GM12878 (cell line): ENCODE measurements around the gene GPR18. TPM values are rescaled to one million over a fixed set of nuclear protein-coding genes. Genes with fewer than 3 reads are reported as not detected.

Experiments used
- ATAC-seq: fragments of 200-7000 bp; cut with Tn5 transposase; 3 replicates; pipeline ENCODE4 v1.9.1; 2020; ENCODE audit warnings: mild to moderate bottlenecking, moderate library complexity
- BruUV-seq: library from RNA; stranded (reverse); fragments of 400-500 nt; replicated peaks from 2 replicates; lab custom pipeline; 2021; lab: Mats Ljungman, UMichigan
- CTCF ChIA-PET: fragments of 300-600 bp; sonication (Branson Sonifier 250); formaldehyde crosslinking; extraction: SDS; loops from one replicate; lab custom pipeline; 2021; ENCODE audit warnings: inconsistent platforms; lab: Yijun Ruan, JAX
- POLR2A ChIA-PET: fragments of 350-600 bp; formaldehyde crosslinking; extraction: SDS; loops from one replicate; lab custom pipeline; 2021; ENCODE audit warnings: inconsistent platforms; lab: Charles Lee
- RAD21 ChIA-PET: fragments of 300-600 bp; sonication (Branson Sonifier 250); formaldehyde crosslinking; loops from one replicate; lab custom pipeline; 2023; ENCODE audit warnings: antibody characterized with exemption; ENCODE audit not compliant: unreplicated experiment; lab: Charles Lee
- SMC1A ChIA-PET: fragments of 300-600 bp; sonication (Branson Sonifier 250); formaldehyde crosslinking; loops from one replicate; lab custom pipeline; 2023; ENCODE audit not compliant: unreplicated experiment, uncharacterized antibody; lab: Charles Lee
- DNase-seq: peaks from one replicate; pipeline ENCODE4 v3.0.0-alpha.2; 2011; ENCODE audit warnings: low read depth, low spot score
- FAIRE-seq: peaks from 3 replicates; lab custom pipeline; 2011; peaks lifted over from hg19 to GRCh38; lab: Jason Lieb, UNC
- H2AFZ ChIP-seq: 2 replicates; pipeline ENCODE4 v1.6.0; 2011; ENCODE audit warnings: low read depth, low read length, control low read depth; ENCODE audit not compliant: control insufficient read depth
- H3K27ac ChIP-seq: 2 replicates; pipeline ENCODE4 v1.5.1; 2011; ENCODE audit warnings: control low read depth; ENCODE audit not compliant: control insufficient read depth, insufficient read depth
- H3K27me3 ChIP-seq, 2 experiments: replicated peaks in 1 of 2; 2 replicates each; pipeline versions ENCODE4 v1.6.0 to v1.6.1; 2011; ENCODE audit warnings: low read length in 1 of 2; ENCODE audit not compliant: control insufficient read depth in 2 of 2, insufficient read depth in 2 of 2
- H3K36me3 ChIP-seq, 2 experiments: 2 replicates each; pipeline ENCODE4 v1.5.1; 2011; ENCODE audit warnings: low read length in 1 of 2; ENCODE audit not compliant: control insufficient read depth in 2 of 2, insufficient read depth in 2 of 2
- H3K4me1 ChIP-seq: 2 replicates; pipeline ENCODE4 v1.6.1; 2011; ENCODE audit warnings: mild to moderate bottlenecking, low read length, moderate library complexity, mixed read lengths; ENCODE audit not compliant: control insufficient read depth, insufficient read depth
- H3K4me2 ChIP-seq: 2 replicates; pipeline ENCODE4 v1.6.0; 2011; ENCODE audit warnings: control low read depth; ENCODE audit not compliant: control insufficient read depth, insufficient read depth
- H3K4me3 ChIP-seq: fragments of 200-600 bp; sonication (generic); 2 replicates; pipeline ENCODE4 v1.5.1; 2016
- H3K79me2 ChIP-seq: 2 replicates; pipeline ENCODE4 v1.6.0; 2011; ENCODE audit warnings: low read length; ENCODE audit not compliant: control insufficient read depth, insufficient read depth
- H3K9ac ChIP-seq: 2 replicates; pipeline ENCODE4 v1.8.0; 2011; ENCODE audit warnings: low read length, control low read depth, mixed read lengths; ENCODE audit not compliant: control insufficient read depth, insufficient read depth
- H3K9me3 ChIP-seq: replicated peaks from 3 replicates; pipeline ENCODE4 v1.5.1; 2011; ENCODE audit warnings: mild to moderate bottlenecking, low read length; ENCODE audit not compliant: control insufficient read depth, insufficient read depth
- H4K20me1 ChIP-seq: 2 replicates; pipeline ENCODE4 v1.6.0; 2011; ENCODE audit not compliant: control insufficient read depth, insufficient read depth
- BCL11A ChIP-seq: IDR thresholded peaks from 2 replicates; pipeline ENCODE4 v1.6.1; 2011; ENCODE audit warnings: low read depth, low read length
- BHLHE40 ChIP-seq, 2 experiments: fragments of 450-650 bp in 1 of 2; IDR thresholded peaks; 2 replicates each; pipeline ENCODE4 v1.6.1; 2011 to 2017; ENCODE audit warnings: low read depth in 2 of 2, borderline replicate concordance in 1 of 2, improper control_type of control experiment in 1 of 2, low read length in 1 of 2, mild to moderate bottlenecking in 1 of 2
- CBFB ChIP-seq: IDR thresholded peaks from 2 replicates; pipeline ENCODE4 v1.6.1; 2016; ENCODE audit warnings: antibody characterized with exemption, low read depth
- CEBPB ChIP-seq, 2 experiments: fragments of 150-350 bp in 1 of 2; IDR thresholded peaks; 2 replicates each; pipeline ENCODE4 v1.6.1; 2012 to 2014; ENCODE audit warnings: low read depth in 2 of 2, low read length in 2 of 2, borderline replicate concordance in 1 of 2, inconsistent platforms in 1 of 2
- CHD4 ChIP-seq: fragments of 200-600 bp; sonication (generic); IDR thresholded peaks from 2 replicates; pipeline ENCODE4 v1.6.1; 2016; ENCODE audit warnings: mild to moderate bottlenecking
- CREB1 ChIP-seq: IDR thresholded peaks from 2 replicates; pipeline ENCODE4 v1.6.1; 2012; ENCODE audit warnings: low read depth, mild to moderate bottlenecking, inconsistent platforms
- CREM ChIP-seq: IDR thresholded peaks from 2 replicates; pipeline ENCODE4 v1.6.1; 2014; ENCODE audit warnings: antibody characterized with exemption, low read depth
- EGR1 ChIP-seq, 2 experiments: IDR thresholded peaks; 1 replicate in 1 of 2; 2 replicates in 1 of 2; pipeline ENCODE4 v1.6.1; 2011 to 2012; ENCODE audit warnings: low read depth in 2 of 2, low read length in 2 of 2, borderline replicate concordance in 1 of 2, mild to moderate bottlenecking in 1 of 2, moderate library complexity in 1 of 2
- ETV6 ChIP-seq, 2 experiments: fragments of 450-650 bp in 1 of 2; IDR thresholded peaks in 1 of 2; conservative IDR thresholded peaks in 1 of 2; 2 replicates each; pipeline ENCODE4 v1.6.1; 2014; ENCODE audit warnings: antibody characterized with exemption in 1 of 2, borderline replicate concordance in 1 of 2, low read depth in 1 of 2, mild to moderate bottlenecking in 1 of 2, moderate library complexity in 1 of 2
- MEF2A ChIP-seq: IDR thresholded peaks from 2 replicates; pipeline ENCODE4 v1.6.1; 2011; ENCODE audit warnings: low read depth, mild to moderate bottlenecking, low read length, moderate library complexity; ENCODE audit not compliant: insufficient read depth
- MLLT1 ChIP-seq: fragments of 450-650 bp; IDR thresholded peaks from 2 replicates; pipeline ENCODE4 v1.6.1; 2016; ENCODE audit warnings: mild to moderate bottlenecking
- MTA3 ChIP-seq: IDR thresholded peaks from 2 replicates; pipeline ENCODE4 v1.6.1; 2012; ENCODE audit warnings: low read length, inconsistent platforms, borderline replicate concordance
- MYC ChIP-seq: IDR thresholded peaks from 2 replicates; pipeline ENCODE4 v1.6.1; 2011; ENCODE audit warnings: mild to moderate bottlenecking, low read length, moderate library complexity, inconsistent platforms; ENCODE audit not compliant: insufficient read depth, insufficient replicate concordance, insufficient read length, severe bottlenecking
- NBN ChIP-seq: fragments of 450-650 bp; IDR thresholded peaks from 2 replicates; pipeline ENCODE4 v1.6.1; 2016
- POU2F2 ChIP-seq: IDR thresholded peaks from 3 replicates; pipeline ENCODE4 v1.6.1; 2011; ENCODE audit warnings: low read depth, mild to moderate bottlenecking, low read length, borderline replicate concordance
- RFX5 ChIP-seq: IDR thresholded peaks from 2 replicates; pipeline ENCODE4 v1.6.1; 2011; ENCODE audit warnings: low read depth, low read length, improper control_type of control experiment
- RUNX3 ChIP-seq: IDR thresholded peaks from 2 replicates; pipeline ENCODE4 v1.6.1; 2012; ENCODE audit warnings: low read length, inconsistent platforms
- TBL1XR1 ChIP-seq: IDR thresholded peaks from 2 replicates; pipeline ENCODE4 v1.6.1; 2012; ENCODE audit warnings: low read depth, low read length, improper control_type of control experiment
- WRNIP1 ChIP-seq: IDR thresholded peaks from 2 replicates; pipeline ENCODE4 v1.6.1; 2011; ENCODE audit warnings: low read depth, low read length, improper control_type of control experiment, borderline replicate concordance
- YBX1 ChIP-seq: fragments of 450-650 bp; IDR thresholded peaks from 2 replicates; pipeline ENCODE4 v1.6.1; 2016; ENCODE audit warnings: antibody characterized with exemption
- ZNF217 ChIP-seq: fragments of 450-650 bp; IDR thresholded peaks from 2 replicates; pipeline ENCODE4 v1.6.1; 2017; ENCODE audit warnings: antibody characterized with exemption, mild to moderate bottlenecking
- WGBS: methylation state at CpG from one replicate; pipeline ENCODE4 v1.1.6; 2016; ENCODE audit warnings: low lambda C conversion rate; ENCODE audit not compliant: insufficient replicate concordance, insufficient coverage; ENCODE audit errors: missing lambda C conversion rate; 5-methylcytosine and 5-hydroxymethylcytosine counted together
- in situ Hi-C: fragments of 300-500 bp; cut with MboI; formaldehyde crosslinking; loops from 9 replicates; pipeline ENCODE4 v1.14.3; 2018; ENCODE audit warnings: mixed read lengths
- intact Hi-C: fragments of 100-400 bp; cut with micrococcal nuclease; formaldehyde crosslinking; loops from one replicate; pipeline ENCODE4 v1.14.2; 2022; ENCODE audit not compliant: unreplicated experiment
- polyA plus RNA-seq, 11 experiments: library from polyadenylated mRNA; depleted of rRNA in 4 of 11; unstranded in 6 of 11; stranded (reverse) in 5 of 11; fragments of >200 nt; fragmentation: Nextera tagmentation in 4 of 11; fragmentation: Illumina TruSeq in 1 of 11; extraction: Ambion mirVana in 4 of 11; extraction: Trizol in 1 of 11; gene quantifications; 1 replicate in 1 of 11; 2 replicates in 10 of 11; pipeline versions ENCODE4 v1.2.1 to v1.2.3, GENCODE V29; 2011 to 2016; ENCODE audit warnings: inconsistent platforms in 2 of 11, missing spikeins in 2 of 11, low read depth in 1 of 11
- total RNA-seq, 4 experiments: library from RNA; depleted of rRNA in 3 of 4; stranded (reverse); fragments of >200 nt in 3 of 4; fragmentation: Illumina TruSeq in 1 of 4; extraction: Trizol in 1 of 4; gene quantifications; 2 replicates each; pipeline versions ENCODE4 v1.2.1 to v1.2.3, GENCODE V29; 2013 to 2021
- TF ChIP-seq, protein P1 (sequence below): IDR thresholded peaks from 2 replicates; pipeline ENCODE4 v1.6.1; 2012; ENCODE audit warnings: low read depth, low read length, improper control_type of control experiment

The GPR18 gene
- total and polyA plus RNA-seq, 10 of the 15 experiments (the other 5 are each of a cell fraction or from before 2014, with no cell fraction given), result 3.3 to 12.9 (median 5.2) TPM

- WGBS, result 1% methylated on average over 5 of the region's 5 CpGs
- H3K4me1 ChIP-seq, result peaks cover 53% of the 10 kb centered on the region
- H3K9me3 ChIP-seq, result no peaks in the 10 kb centered on the region
- no peak for DNase-seq
- ChIA-PET POLR2A (interaction anchor here (0.7 to 4.6 kb wide), 10 partner anchors 9 to 139 kb away, joined by 3 to 28 read pairs (median 4); no protein-coding TSS in a partner anchor), SMC1A (interaction anchor here (0.7 to 8.5 kb wide), 27 partner anchors 11 to 154 kb away, joined by 3 to 132 read pairs (median 5); partner anchors contain the start of genes GPR18 and GPR183), RAD21 (interaction anchor here (0.9 to 7.9 kb wide), 21 partner anchors 10 to 152 kb away, joined by 3 to 106 read pairs (median 6); partner anchors contain the start of genes GPR18, GPR183 and UBAC2), CTCF (interaction anchor here (1.0 to 6.7 kb wide), 10 partner anchors 11 to 154 kb away, joined by 3 to 54 read pairs (median 6); no protein-coding TSS in a partner anchor)
- H3K36me3 ChIP-seq, result no peaks in the 10 kb centered on the region; a peak in 2 of 4 replicates
- peak overlapping the region; percentile 80 for H3K4me2 ChIP-seq
- H4K20me1 ChIP-seq, result no peaks in the 10 kb centered on the region
- FAIRE-seq, result peak; percentile 66
- peaks cover 13% of the 10 kb centered on the region for H3K79me2 ChIP-seq
- peak overlapping the region; percentile 2 for H3K9ac ChIP-seq
- H3K4me3 ChIP-seq, result peak overlapping the region; percentile 8
- peak overlapping the region; percentile 79 for H3K27ac ChIP-seq
- no peak overlapping the region for H2AFZ ChIP-seq
- in situ Hi-C loops, result no loop called here
- intact Hi-C loops, result loop anchor here (2.0 to 5.0 kb wide), 2 partner anchors 19 to 150 kb away; no protein-coding TSS in a partner anchor
- no peaks in the 10 kb centered on the region for H3K27me3 ChIP-seq
- peak; percentile 89 for ATAC-seq
- no TSS peak for BruUV-seq
- TF ChIP-seq, protein P1, sequence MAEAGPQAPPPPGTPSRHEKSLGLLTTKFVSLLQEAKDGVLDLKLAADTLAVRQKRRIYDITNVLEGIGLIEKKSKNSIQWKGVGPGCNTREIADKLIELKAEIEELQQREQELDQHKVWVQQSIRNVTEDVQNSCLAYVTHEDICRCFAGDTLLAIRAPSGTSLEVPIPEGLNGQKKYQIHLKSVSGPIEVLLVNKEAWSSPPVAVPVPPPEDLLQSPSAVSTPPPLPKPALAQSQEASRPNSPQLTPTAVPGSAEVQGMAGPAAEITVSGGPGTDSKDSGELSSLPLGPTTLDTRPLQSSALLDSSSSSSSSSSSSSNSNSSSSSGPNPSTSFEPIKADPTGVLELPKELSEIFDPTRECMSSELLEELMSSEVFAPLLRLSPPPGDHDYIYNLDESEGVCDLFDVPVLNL, result no peak
- TF ChIP-seq ETV6 (conservative IDR thresholded peaks at IDR 0.05 in 1 of 2, IDR thresholded peaks at IDR 0.05 in 1 of 2; ENCODE audit: borderline replicate concordance in 1 of 2, low read depth in 1 of 2) (peak in 1 of 2 experiments; percentile 26; a peak in 2 of 4 replicates), MYC (peak; percentile 37), RFX5 (0 out of 2 replicates have a peak, but pooled peaks have one; percentile 25), EGR1 (IDR thresholded peaks at IDR 0.05; ENCODE audit: borderline replicate concordance in 1 of 2, low read depth in 2 of 2, low read length in 2 of 2) (no peak), CREM (no peak), CREB1 (0 out of 2 replicates have a peak, but pooled peaks have one; percentile 9), MEF2A (peak; percentile 36; the same call in 1 of the 2 replicates), RUNX3 (peak; percentile 66), BCL11A (peak; percentile 23; the same call in 1 of the 2 replicates), WRNIP1 (no peak), BHLHE40 (IDR thresholded peaks at IDR 0.05; ENCODE audit: borderline replicate concordance in 1 of 2, low read depth in 2 of 2, low read length in 1 of 2) (peak; percentile 87 to 93), ZNF217 (no peak), CHD4 (no peak), TBL1XR1 (peak; percentile 59; the same call in 1 of the 2 replicates), NBN (0 out of 2 replicates have a peak, but pooled peaks have one; percentile 56), MLLT1 (peak; percentile 34; the same call in 1 of the 2 replicates), CBFB (peak; percentile 19; the same call in 1 of the 2 replicates), POU2F2 (peak; percentile 8; the same call in 1 of the 3 replicates), MTA3 (no peak), YBX1 (no peak), CEBPB (IDR thresholded peaks at IDR 0.05; ENCODE audit: borderline replicate concordance in 1 of 2, low read depth in 2 of 2, low read length in 2 of 2) (peak in 1 of 2 experiments; percentile 77; a peak in 1 of 4 replicates)
- TF ChIP-seq, all 136 proteins: peak for 14
These were observed 23.7 kb upstream of the GPR18 start for GRCh38 chr13:99281811-99282263.
